Endothelial cell of umbilical vein (primary cell): ENCODE measurements around the gene ABCB7. TPM values are rescaled to one million over a fixed set of nuclear protein-coding genes. Genes with fewer than 3 reads are reported as not detected.

ENCODE experiments used
- BruUV-seq: library from RNA; stranded (reverse); fragments of 400-500 nt; replicated peaks from 2 replicates; lab custom pipeline; 2021; lab: Mats Ljungman, UMichigan
- CTCF ChIA-PET: fragments of 300-600, 350-600 bp; sonication (Branson Sonifier 250); formaldehyde crosslinking; loops from one replicate; lab custom pipeline; 2021; ENCODE audit warnings: antibody characterized with exemption, inconsistent platforms; lab: Charles Lee
- POLR2A ChIA-PET: fragments of 300-600, 350-600 bp; sonication (Branson Sonifier 250); formaldehyde crosslinking; loops from one replicate; lab custom pipeline; 2021; ENCODE audit warnings: antibody characterized with exemption, inconsistent platforms; lab: Charles Lee
- DNase-seq: peaks from one replicate; pipeline ENCODE4 v3.0.0-alpha.2; 2011; ENCODE audit warnings: low read depth, low spot score
- FAIRE-seq: peaks from 2 replicates; lab custom pipeline; 2011; peaks lifted over from hg19 to GRCh38; lab: Jason Lieb, UNC
- H2AFZ ChIP-seq: 2 replicates; pipeline ENCODE4 v1.6.0; 2012; ENCODE audit warnings: low read depth, low read length, control low read depth, inconsistent platforms
- H3K27ac ChIP-seq: 2 replicates; pipeline ENCODE4 v1.5.1; 2011; ENCODE audit warnings: low read depth, mild to moderate bottlenecking, control low read depth, low read length, moderate library complexity; ENCODE audit not compliant: insufficient read depth
- H3K27me3 ChIP-seq, 2 experiments: 2 replicates each; pipeline versions ENCODE4 v1.6.0 to v1.6.1; 2011; ENCODE audit warnings: low read length in 2 of 2, mixed read lengths in 1 of 2; ENCODE audit not compliant: control insufficient read depth in 2 of 2, insufficient read depth in 2 of 2
- H3K36me3 ChIP-seq, 2 experiments: 2 replicates in 1 of 2; 3 replicates in 1 of 2; pipeline ENCODE4 v1.5.1; 2011; ENCODE audit warnings: low read length in 2 of 2, mild to moderate bottlenecking in 1 of 2, moderate library complexity in 1 of 2; ENCODE audit not compliant: control insufficient read depth in 2 of 2, insufficient read depth in 2 of 2; ENCODE audit errors: extremely low read depth in 1 of 2
- H3K4me1 ChIP-seq: 3 replicates; pipeline ENCODE4 v1.5.1; 2011; ENCODE audit warnings: mild to moderate bottlenecking, low read length; ENCODE audit not compliant: control insufficient read depth, insufficient read depth; ENCODE audit errors: extremely low read depth
- H3K4me2 ChIP-seq: 2 replicates; pipeline ENCODE4 v1.6.1; 2011; ENCODE audit warnings: low read length, control low read depth, mixed read lengths; ENCODE audit not compliant: insufficient read depth
- H3K4me3 ChIP-seq, 3 experiments: fragments of 200-600 bp in 1 of 3; sonication (generic), shearing (Covaris generic) in 1 of 3; replicated peaks in 1 of 3; 2 replicates each; pipeline ENCODE4 v1.5.1; 2011 to 2016; ENCODE audit warnings: control low read depth in 3 of 3, low read length in 3 of 3, mild to moderate bottlenecking in 2 of 3, inconsistent platforms in 1 of 3, low read depth in 1 of 3, moderate library complexity in 1 of 3; ENCODE audit not compliant: insufficient read depth in 1 of 3
- H3K79me2 ChIP-seq: 2 replicates; pipeline ENCODE4 v1.6.0; 2012; ENCODE audit warnings: low read length, inconsistent platforms; ENCODE audit not compliant: control insufficient read depth, insufficient read depth
- H3K9ac ChIP-seq: replicated peaks from 2 replicates; pipeline ENCODE3; 2011; ENCODE audit warnings: low read length, control low read depth; ENCODE audit not compliant: insufficient read depth; ENCODE audit errors: extremely low read depth
- H3K9me1 ChIP-seq: replicated peaks from 3 replicates; pipeline ENCODE4 v1.6.0; 2011; ENCODE audit warnings: mild to moderate bottlenecking, low read length; ENCODE audit not compliant: control insufficient read depth, insufficient read depth; ENCODE audit errors: extremely low read depth
- H3K9me3 ChIP-seq: replicated peaks from 2 replicates; pipeline ENCODE4 v1.5.1; 2012; ENCODE audit warnings: low read length, inconsistent platforms; ENCODE audit not compliant: control insufficient read depth, insufficient read depth
- H4K20me1 ChIP-seq: replicated peaks from 2 replicates; pipeline ENCODE3; 2011; ENCODE audit warnings: mild to moderate bottlenecking, low read length; ENCODE audit not compliant: control insufficient read depth, insufficient read depth; ENCODE audit errors: extremely low read depth
- CTCF ChIP-seq, 2 donors: IDR thresholded peaks; 1 replicate in 1 of 2; 2 replicates in 1 of 2; pipeline ENCODE4 v1.5.1; 2011; ENCODE audit warnings: low read length in 2 of 2, mild to moderate bottlenecking in 2 of 2, moderate library complexity in 2 of 2, control low read depth in 1 of 2, inconsistent platforms in 1 of 2, low read depth in 1 of 2; ENCODE audit not compliant: insufficient read depth in 1 of 2; ENCODE audit errors: extremely low read depth in 1 of 2
- EZH2 ChIP-seq: IDR thresholded peaks from 2 replicates; pipeline ENCODE4 v1.6.1; 2012; ENCODE audit warnings: borderline replicate concordance, low read depth, mild to moderate bottlenecking, moderate library complexity, low read length, inconsistent platforms; ENCODE audit not compliant: severe bottlenecking
- FOS ChIP-seq: IDR thresholded peaks from 2 replicates; pipeline ENCODE4 v1.6.1; 2011; ENCODE audit warnings: mild to moderate bottlenecking, low read length, moderate library complexity, borderline replicate concordance; ENCODE audit not compliant: insufficient read depth
- GATA2 ChIP-seq: IDR thresholded peaks from 2 replicates; pipeline ENCODE4 v1.7.0; 2011; ENCODE audit warnings: low read depth, mild to moderate bottlenecking, moderate library complexity, mixed read lengths, low read length; ENCODE audit not compliant: insufficient read length, insufficient read depth
- JUN ChIP-seq: IDR thresholded peaks from 2 replicates; pipeline ENCODE4 v1.6.1; 2011; ENCODE audit warnings: borderline replicate concordance, low read depth; ENCODE audit not compliant: insufficient read length, insufficient read depth
- MAX ChIP-seq: IDR thresholded peaks from 2 replicates; pipeline ENCODE4 v1.6.1; 2011; ENCODE audit not compliant: insufficient read depth, insufficient read length
- MYC ChIP-seq: IDR thresholded peaks from one replicate; pipeline ENCODE4 v1.6.1; 2011; ENCODE audit warnings: mild to moderate bottlenecking, low read depth, low read length
- POLR2A ChIP-seq: IDR thresholded peaks from 2 replicates; pipeline ENCODE4 v1.6.1; 2012; ENCODE audit warnings: low read depth, mild to moderate bottlenecking, control low read depth, low read length
- POLR2AphosphoS5 ChIP-seq: IDR thresholded peaks from 2 replicates; pipeline ENCODE4 v1.6.1; 2012; ENCODE audit warnings: low read depth, mild to moderate bottlenecking, control low read depth, low read length, moderate library complexity; ENCODE audit not compliant: insufficient read depth
- dilution Hi-C: fragments of 300-500 bp; cut with MboI; formaldehyde crosslinking; loops from one replicate; pipeline ENCODE4 v1.15.0; 2019; ENCODE audit warnings: low sequenced_read_pairs; ENCODE audit not compliant: extremely low pct_ligation_motif_present
- intact Hi-C: fragments of 100-400 bp; cut with micrococcal nuclease; formaldehyde crosslinking; loops from one replicate; pipeline ENCODE4 v1.10.0; 2022
- polyA plus RNA-seq, 4 experiments: library from polyadenylated mRNA; depleted of rRNA in 3 of 4; stranded (reverse) in 3 of 4; unstranded in 1 of 4; fragments of >200 nt; gene quantifications; 2 replicates each; pipeline versions ENCODE4 v1.2.1 to v1.2.3, GENCODE V29; 2011 to 2012; ENCODE audit warnings: missing spikeins in 1 of 4
- total RNA-seq: library from RNA; stranded (reverse); gene quantifications from 2 replicates; pipeline ENCODE4 v1.2.3, GENCODE V29; 2021

ABCB7 gene
- total and polyA plus RNA-seq, 2 donors (not counting 3 experiments of a cell fraction or from before 2014, with no cell fraction given) = 12.1 to 20.7 TPM

DNA sequence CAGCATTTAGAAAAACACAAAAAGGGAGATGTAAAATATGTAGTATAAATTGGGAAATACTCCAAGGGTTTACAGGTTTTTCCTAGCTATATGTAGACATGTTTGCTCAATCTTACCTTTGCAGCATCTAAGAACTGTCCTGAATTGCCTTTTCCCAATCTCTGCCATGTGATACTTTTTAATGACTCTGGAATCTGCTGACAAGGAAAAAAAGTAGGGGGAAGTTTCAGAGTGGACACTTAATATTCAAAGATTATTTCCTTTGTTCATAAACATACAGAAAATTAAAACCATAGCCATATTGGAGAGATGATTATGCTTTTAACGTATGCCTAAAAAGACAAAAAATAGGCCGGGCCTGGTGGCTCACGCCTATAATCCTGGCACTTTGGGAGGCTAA lies 41.4 kb downstream of the ABCB7 start:
- Histone ChIP-seq H4K20me1 (no peaks in the 10 kb centered on the region), H3K4me2 (no peak overlapping the region), H3K9me1 (no peaks in the 10 kb centered on the region), H3K27me3 (no peaks in the 10 kb centered on the region), H2AFZ (no peak overlapping the region), H3K4me1 (no peaks in the 10 kb centered on the region), H3K9me3 (no peaks in the 10 kb centered on the region), H3K4me3 (no peak overlapping the region), H3K79me2 (no peaks in the 10 kb centered on the region), H3K27ac (no peak overlapping the region), H3K9ac (no peak overlapping the region), H3K36me3 (no peaks in the 10 kb centered on the region)
- DNase-seq = no peak
- ChIA-PET POLR2A (no interaction called here), CTCF (no interaction called here)
- FAIRE-seq = no peak
- BruUV-seq = no TSS peak
- no peak for TF ChIP-seq GATA2
- TF ChIP-seq MYC = no peak
- no peak for TF ChIP-seq MAX
- TF ChIP-seq JUN = no peak
- TF ChIP-seq EZH2 = no peak
- no peak for TF ChIP-seq POLR2AphosphoS5
- no peak for TF ChIP-seq POLR2A
- no peak for TF ChIP-seq FOS
- no peak for TF ChIP-seq CTCF (IDR thresholded peaks at IDR 0.05; ENCODE audit: extremely low read depth in 1 of 2, insufficient read depth in 1 of 2, low read depth in 1 of 2, low read length in 2 of 2)
- dilution Hi-C loops (no loop called here), intact Hi-C loops (no loop called here)
